Colonic mucosa (tissue), 4 donors: ENCODE results near the gene TMED10. TPM values are rescaled to one million over a fixed set of nuclear protein-coding genes. Genes with fewer than 3 reads are reported as not detected.

ENCODE experiments used
- DNase-seq: peaks from one replicate; pipeline ENCODE4 v3.0.0-alpha.2; 2020
- H3K27ac ChIP-seq: fragments of 200-600 bp; one replicate; pipeline ENCODE4 v1.8.0; 2021
- H3K27me3 ChIP-seq: fragments of 200-600 bp; one replicate; pipeline ENCODE4 v1.8.0; 2021
- H3K36me3 ChIP-seq: fragments of 200-600 bp; one replicate; pipeline ENCODE4 v1.8.0; 2021
- H3K4me1 ChIP-seq: fragments of 200-600 bp; one replicate; pipeline ENCODE4 v1.8.0; 2021; ENCODE audit warnings: mild to moderate bottlenecking
- H3K4me3 ChIP-seq: fragments of 200-600 bp; one replicate; pipeline ENCODE4 v1.8.0; 2021
- H3K9ac ChIP-seq, 2 donors: one replicate each; pipeline ENCODE4 v1.7.0; 2013; ENCODE audit warnings: control low read depth in 2 of 2, low read depth in 2 of 2, low read length in 2 of 2
- H3K9me3 ChIP-seq: fragments of 200-600 bp; one replicate; pipeline ENCODE4 v1.8.0; 2021
- intact Hi-C: fragments of 100-400 bp; cut with DNase I; formaldehyde crosslinking; loops from one replicate; pipeline ENCODE4 v1.14.1; 2022
- total RNA-seq, 2 donors: library from RNA; stranded (reverse); fragmentation: NEBNext Ultra II Directional in 1 of 2; extraction: Animal tissue kit (Norgen Biotek cat#: 25700) in 1 of 2; gene quantifications; one replicate each; pipeline ENCODE4 v1.2.1, GENCODE V29; 2021
- TF ChIP-seq, protein P1 (sequence below): fragments of 200-600 bp; IDR thresholded peaks from one replicate; pipeline ENCODE4 v1.8.0; 2022; ENCODE audit warnings: antibody characterized with exemption, mild to moderate bottlenecking
- donor health status: healthy.
- donor health status: DM: no; HTN: no; CAD: no.
- donor health status: DM: no; HTN: no; CAD: no.

TMED10 gene
- total RNA-seq, 2 donors from 2014 or later: 387 to 432 TPM

DNA sequence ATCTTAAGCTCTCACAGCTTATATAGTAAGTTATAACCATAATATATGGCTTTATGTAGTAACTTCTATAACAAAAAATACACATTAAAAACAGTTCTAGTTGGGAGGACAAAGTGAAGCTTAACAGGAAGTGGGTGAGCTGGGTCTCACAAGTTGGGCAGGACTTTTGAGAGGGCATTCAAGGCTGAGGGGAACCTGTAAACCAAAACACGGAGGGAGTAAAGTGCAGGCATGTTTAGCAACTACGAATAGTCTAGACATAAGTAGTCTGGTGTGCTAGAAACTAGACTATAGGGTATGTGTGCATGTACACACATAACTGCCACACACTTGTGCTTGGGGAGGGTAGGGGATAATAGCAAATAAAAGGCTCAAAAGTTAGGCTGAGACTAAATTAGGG is 35.4 kb downstream of the TMED10 start:
- Histone ChIP-seq H3K27ac (no peak overlapping the region), H3K9me3 (no peaks in the 10 kb centered on the region), H3K4me3 (no peak overlapping the region), H3K9ac (peak overlapping the region in 1 of 2 donors; percentile 36), H3K27me3 (no peaks in the 10 kb centered on the region), H3K36me3 (no peaks in the 10 kb centered on the region), H3K4me1 (peaks cover 9% of the 10 kb centered on the region)
- TF ChIP-seq, protein P1, sequence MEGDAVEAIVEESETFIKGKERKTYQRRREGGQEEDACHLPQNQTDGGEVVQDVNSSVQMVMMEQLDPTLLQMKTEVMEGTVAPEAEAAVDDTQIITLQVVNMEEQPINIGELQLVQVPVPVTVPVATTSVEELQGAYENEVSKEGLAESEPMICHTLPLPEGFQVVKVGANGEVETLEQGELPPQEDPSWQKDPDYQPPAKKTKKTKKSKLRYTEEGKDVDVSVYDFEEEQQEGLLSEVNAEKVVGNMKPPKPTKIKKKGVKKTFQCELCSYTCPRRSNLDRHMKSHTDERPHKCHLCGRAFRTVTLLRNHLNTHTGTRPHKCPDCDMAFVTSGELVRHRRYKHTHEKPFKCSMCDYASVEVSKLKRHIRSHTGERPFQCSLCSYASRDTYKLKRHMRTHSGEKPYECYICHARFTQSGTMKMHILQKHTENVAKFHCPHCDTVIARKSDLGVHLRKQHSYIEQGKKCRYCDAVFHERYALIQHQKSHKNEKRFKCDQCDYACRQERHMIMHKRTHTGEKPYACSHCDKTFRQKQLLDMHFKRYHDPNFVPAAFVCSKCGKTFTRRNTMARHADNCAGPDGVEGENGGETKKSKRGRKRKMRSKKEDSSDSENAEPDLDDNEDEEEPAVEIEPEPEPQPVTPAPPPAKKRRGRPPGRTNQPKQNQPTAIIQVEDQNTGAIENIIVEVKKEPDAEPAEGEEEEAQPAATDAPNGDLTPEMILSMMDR: no peak
- intact Hi-C loops: no loop called here
- DNase-seq: no peak

DNA sequence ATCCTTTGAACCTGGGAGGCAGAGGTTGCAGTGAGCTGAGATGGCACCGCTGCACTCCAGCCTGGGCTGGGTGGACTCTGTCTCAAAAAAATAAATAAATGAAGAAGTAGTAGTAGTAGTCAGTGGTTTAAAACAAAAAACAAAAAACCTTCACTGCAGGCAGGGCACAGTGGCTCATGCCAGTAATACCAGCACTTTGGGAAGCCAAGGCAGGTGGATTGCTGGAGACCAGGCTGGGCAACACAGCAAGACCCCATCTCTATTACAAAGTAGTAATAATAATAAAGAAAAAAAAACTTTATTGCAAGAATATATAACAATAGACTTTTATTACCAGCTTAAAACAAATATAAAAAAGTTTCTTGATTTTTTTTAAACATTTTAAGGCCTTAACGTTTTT is 35.8 kb downstream of the TMED10 start:
- intact Hi-C loops: no loop called here

DNA sequence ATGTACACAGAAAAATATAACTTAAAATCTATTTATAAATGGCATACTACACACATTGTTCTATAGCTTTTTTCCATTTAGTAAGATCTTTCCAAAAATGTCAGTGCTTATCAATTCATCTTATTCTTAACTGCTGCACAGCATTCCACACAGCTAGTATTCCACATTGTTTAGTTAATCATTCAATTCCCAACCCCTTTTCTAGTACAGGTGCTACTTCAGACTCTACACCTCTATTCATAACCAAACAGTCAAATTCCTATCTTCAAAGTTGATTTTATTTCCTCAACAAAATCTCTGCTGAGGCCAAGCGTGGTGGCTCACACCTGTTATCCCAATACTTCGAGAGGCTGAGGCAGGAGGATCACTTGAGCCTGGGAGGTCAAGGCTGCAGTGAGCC is 37.2 kb downstream of the TMED10 start:
- Histone ChIP-seq H3K27ac (no peak overlapping the region), H3K9ac (no peak overlapping the region), H3K4me1 (peaks cover 9% of the 10 kb centered on the region), H3K36me3 (no peaks in the 10 kb centered on the region), H3K4me3 (no peak overlapping the region), H3K27me3 (no peaks in the 10 kb centered on the region), H3K9me3 (no peaks in the 10 kb centered on the region)
- TF ChIP-seq, protein P1: no peak
- intact Hi-C loops: no loop called here
- no peak for DNase-seq

More for the DNA sequence above, 35.8 kb downstream of the TMED10 start:
- no peak for DNase-seq
- no peaks in the 10 kb centered on the region for H3K27me3 ChIP-seq
- H3K9ac ChIP-seq: no peak overlapping the region
- H3K9me3 ChIP-seq: no peaks in the 10 kb centered on the region
- peaks cover 9% of the 10 kb centered on the region for H3K4me1 ChIP-seq
- no peaks in the 10 kb centered on the region for H3K36me3 ChIP-seq
- no peak overlapping the region for H3K4me3 ChIP-seq
- no peak overlapping the region for H3K27ac ChIP-seq
- TF ChIP-seq, protein P1: no peak

DNA sequence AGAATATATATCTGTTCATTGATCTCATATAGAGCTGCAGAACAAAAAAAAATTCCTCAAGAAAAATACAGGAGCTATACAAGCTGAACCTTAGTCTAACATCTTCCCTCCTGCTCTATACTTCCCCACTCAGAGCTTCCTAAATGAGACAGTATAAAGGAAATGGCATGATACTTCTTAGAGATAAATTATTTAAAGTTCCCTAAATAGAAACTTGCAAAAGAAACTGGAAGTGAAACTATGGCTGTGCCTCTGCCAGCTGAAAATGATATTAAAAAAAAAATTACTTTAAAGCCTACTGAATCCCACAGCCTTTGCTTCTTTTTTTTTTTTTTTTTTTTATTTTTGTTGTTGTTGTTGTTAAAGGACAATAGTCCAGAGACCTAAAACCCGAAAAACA is 37.9 kb downstream of the TMED10 start:
- no peaks in the 10 kb centered on the region for H3K36me3 ChIP-seq
- no peaks in the 10 kb centered on the region for H3K9me3 ChIP-seq
- H3K27me3 ChIP-seq: no peaks in the 10 kb centered on the region
- TF ChIP-seq, protein P1: no peak
- H3K27ac ChIP-seq: peak overlapping the region; percentile 5
- H3K4me3 ChIP-seq: no peak overlapping the region
- intact Hi-C loops: no loop called here
- H3K4me1 ChIP-seq: peaks cover 9% of the 10 kb centered on the region
- DNase-seq: no peak
- no peak overlapping the region for H3K9ac ChIP-seq

DNA sequence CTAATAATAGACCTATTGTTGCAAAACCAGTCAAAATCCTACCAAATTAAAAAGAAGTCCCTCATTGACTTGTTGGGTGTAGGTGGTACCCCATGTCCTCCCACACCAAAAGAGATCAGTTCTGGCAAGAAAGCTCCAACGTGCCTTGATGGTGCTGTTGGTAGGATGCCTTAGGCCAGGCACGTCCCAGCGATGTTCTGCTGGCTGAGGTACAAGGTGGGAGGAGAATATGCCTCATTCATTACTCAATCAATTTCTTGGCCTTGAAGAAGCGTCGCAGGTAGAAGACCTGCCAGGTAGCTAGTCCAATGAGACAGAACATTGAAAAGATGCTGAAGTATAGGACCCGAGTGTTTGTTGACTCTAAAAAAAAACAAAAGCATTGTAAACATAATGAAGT is 41.8 kb downstream of the TMED10 start:
- no peak overlapping the region for H3K9ac ChIP-seq
- H3K27ac ChIP-seq: no peak overlapping the region
- H3K27me3 ChIP-seq: no peaks in the 10 kb centered on the region
- H3K4me1 ChIP-seq: peaks cover 3% of the 10 kb centered on the region
- no peaks in the 10 kb centered on the region for H3K9me3 ChIP-seq
- H3K36me3 ChIP-seq: no peaks in the 10 kb centered on the region
- TF ChIP-seq, protein P1: no peak
- no peak overlapping the region for H3K4me3 ChIP-seq
- intact Hi-C loops: loop anchor here (5.0 kb wide), 1 partner anchor 523 kb away; no protein-coding TSS in a partner anchor
- DNase-seq: no peak
